Posterior cingulate gyrus (tissue), 11 donors: ENCODE results near the gene CFAP69.
A peak's percentile ranks its signal among the peaks of the same experiment; 100 is the strongest.
"Not testable (repeated sequence)": the region's sequence is repeated elsewhere in the genome, so short reads cannot be mapped to it uniquely, and the experiment has no call there.

ENCODE experiments used
- DNase-seq, 10 donors: peaks; one replicate each; pipeline versions ENCODE4 v3.0.0 to v3.0.0-alpha.2; 2020 to 2021; ENCODE audit warnings: mixed read lengths in 3 of 10
- intact Hi-C: fragments of 100-400 bp; cut with DNase I; formaldehyde crosslinking; loops from one replicate; pipeline ENCODE4 v1.15.1; 2023

The CFAP69 gene

DNA sequence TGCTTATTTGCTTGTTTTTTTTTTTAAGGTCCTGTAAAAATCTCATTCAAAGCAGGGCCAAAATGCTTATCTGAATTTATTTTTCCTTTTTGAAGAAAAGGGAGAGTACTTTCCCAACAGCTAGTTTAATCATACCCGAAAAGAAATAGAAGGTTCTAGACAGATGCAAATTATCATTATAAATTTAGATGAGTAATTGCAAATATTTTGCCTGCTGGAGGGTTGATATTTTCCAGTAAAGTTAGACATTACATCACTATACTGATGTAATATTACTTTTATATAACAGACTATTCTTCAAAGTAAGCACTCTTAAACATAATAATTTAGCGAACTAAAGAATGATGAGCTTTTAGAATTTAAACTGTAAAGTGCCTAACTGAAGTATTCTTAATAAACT is 14.1 kb upstream of the CFAP69 start:
- intact Hi-C loops = no loop called here
- DNase-seq = no peak

DNA sequence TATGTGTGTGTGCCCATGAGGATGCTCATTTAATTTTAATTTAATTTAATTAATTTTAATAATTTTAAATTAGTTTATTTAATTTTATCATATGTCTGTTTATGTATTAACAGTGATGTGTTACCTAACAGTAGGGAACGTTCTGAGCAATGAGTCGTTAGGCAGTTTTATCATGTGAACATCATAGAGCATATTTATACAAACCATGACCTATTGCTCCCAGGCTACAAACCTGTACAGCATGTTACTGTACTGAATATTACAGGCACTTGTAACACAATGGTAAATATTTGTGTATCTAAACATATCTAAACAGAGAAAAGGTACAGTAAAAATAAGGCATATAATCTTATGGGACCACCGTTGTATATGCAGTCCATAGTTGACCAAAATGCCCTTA is 13.7 kb upstream of the CFAP69 start:
- intact Hi-C loops = no loop called here
- DNase-seq = no peak

DNA sequence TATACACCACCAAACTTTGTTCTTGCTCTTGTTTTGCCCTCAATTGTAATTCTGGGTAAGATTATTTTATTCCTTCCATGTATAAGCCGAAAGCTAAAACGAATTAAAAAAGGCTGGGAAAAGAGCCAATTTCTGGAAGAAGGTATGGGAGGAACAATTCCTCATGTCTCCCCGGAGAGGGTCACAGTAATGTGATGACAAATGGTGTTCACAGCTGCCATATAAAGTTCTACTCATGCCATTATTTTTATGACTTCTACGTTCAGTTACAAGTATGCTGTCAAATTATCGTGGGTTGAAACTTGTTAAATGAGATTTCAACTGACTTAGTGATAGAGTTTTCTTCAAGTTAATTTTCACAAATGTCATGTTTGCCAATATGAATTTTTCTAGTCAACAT is 12.5 kb upstream of the CFAP69 start:
- intact Hi-C loops = no loop called here
- no peak for DNase-seq

DNA sequence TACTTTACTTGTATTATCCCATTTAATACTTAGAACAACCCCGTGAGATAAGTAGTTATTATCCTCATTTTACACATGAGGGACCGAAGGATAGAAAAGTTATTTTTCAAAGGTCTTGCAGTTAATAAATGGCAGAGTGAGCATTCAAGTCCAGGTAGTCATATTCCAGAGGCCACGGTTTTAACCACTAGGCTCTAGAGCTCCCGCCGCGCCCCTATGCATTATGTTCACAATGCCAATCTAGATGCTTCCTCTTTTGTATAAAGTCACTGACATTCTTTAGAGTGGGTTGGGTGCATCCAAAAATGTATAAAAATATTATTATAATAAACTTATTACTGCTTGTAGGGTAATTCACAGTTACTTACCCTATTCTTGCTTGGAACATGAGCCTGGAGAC is 11.4 kb upstream of the CFAP69 start:
- DNase-seq = no peak
- intact Hi-C loops = no loop called here

DNA sequence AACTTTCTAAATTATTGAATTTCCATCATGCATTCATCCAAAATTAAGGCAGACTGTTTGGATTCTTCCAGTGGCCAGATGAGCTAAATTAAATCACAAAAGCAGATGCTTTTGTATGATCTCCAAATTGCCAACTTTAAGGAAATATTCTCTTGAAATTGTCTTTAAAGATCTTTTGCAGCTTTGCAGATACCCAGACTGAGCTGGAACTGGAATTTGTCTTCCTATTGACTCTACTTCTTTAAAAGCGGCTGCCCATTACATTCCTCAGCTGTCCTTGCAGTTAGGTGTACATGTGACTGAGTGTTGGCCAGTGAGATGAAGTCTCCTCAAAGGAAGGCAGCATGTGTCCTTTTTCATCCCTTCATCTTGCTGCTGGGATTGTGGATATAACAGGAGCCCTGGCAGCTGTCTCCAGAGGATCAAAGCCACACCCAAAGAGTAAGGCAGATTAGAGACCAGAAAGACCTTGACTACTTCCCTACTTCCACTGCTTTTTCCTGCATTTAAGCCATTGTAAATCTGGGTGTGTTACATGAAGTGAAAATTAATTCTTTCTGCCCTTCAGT is 8.2 kb upstream of the CFAP69 start:
- intact Hi-C loops = no loop called here
- no peak for DNase-seq

DNA sequence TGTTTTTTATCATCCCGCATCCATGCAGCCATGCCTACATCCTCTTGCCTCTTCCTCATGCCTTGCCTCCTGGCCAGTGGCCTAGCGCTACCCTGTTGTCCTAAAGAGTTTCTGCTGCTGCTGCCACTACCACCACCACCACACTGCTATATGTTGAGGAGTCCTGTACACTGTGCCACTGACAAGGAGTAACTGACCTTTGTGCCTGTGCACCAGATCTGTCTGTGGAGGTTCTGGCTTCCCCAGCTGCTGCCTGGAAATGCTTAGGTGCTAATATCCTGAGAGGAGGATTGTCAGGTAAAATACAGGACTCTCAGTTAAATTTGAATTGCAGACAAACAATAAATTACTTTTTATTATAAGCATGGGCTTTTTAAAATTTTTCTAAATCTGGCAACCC is 7.0 kb upstream of the CFAP69 start:
- DNase-seq = no peak
- intact Hi-C loops = no loop called here

- no peak for DNase-seq
- intact Hi-C loops = no loop called here
These were observed 6.4 kb upstream of the CFAP69 start for GRCh38 chr7:90238583-90238982.

GRCh38 chr7:90239050-90239449 is 5.9 kb upstream of the CFAP69 start:
- intact Hi-C loops = no loop called here
- DNase-seq = no peak

- intact Hi-C loops = loop anchor here (10.0 kb wide), 1 partner anchor 165 kb away; the partner anchor contains the start of gene CLDN12
- DNase-seq = peak in 1 of 10 donors; percentile 39
These were observed 5.2 kb upstream of the CFAP69 start for GRCh38 chr7:90239625-90240228.

DNA sequence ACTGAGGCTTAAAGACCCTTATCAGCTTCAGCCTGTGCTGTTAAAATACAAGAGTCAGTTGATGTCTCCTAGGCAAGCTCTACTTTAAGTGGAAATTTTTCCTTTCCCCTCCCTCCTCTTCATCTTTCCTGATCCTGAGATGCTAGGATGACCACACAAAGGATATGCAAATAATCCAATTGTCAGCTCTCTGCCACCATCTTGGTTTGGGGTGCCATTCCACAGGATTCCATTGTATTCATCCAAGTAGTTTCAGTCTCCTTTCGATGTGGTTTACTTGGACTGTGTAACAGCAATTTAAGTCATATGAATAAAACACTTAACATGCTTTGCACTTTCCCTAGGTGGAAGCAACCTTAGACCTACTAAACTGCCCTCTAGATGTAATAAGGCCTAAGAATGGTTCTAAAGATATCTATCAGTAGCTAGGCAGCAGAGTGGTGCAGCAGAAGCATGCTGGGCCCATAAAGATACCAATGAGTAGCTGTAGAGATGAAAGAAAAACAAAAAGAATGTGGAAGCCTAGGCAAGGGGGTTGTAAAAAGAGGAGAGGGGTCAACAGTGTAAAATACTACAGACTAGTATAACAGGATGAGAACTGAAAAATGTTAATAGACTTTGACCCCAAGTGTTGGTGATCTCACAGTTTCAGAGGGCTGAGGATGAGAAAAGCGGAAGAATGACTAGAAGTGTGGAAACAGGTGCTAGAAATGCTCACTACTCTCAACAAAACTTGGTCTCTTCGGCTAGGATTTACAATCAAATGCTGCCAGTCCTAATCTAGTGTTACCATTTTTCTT is 2.4 kb upstream of the CFAP69 start:
- DNase-seq = no peak
- intact Hi-C loops = loop anchor here (10.0 kb wide), 1 partner anchor 162 kb away; the partner anchor contains the start of gene CLDN12

DNA sequence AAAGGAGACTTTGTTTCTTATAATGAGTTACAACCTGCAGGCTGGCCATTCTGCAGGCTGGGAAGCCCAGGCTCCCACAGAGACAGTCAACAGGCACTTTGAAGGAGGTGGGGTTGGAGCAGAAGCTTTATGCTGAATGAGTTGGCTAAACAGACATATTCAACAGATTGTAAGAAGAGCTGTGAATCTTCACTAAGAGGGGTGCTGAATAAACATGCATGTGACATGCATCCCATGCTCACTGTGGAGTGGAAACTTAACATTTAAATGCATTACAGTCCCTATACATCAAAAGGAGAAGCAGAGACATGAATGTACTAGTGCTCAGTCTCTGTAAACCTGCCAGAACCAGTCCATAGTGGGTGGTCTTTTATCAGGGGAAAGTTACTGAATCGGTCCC is 1.4 kb upstream of the CFAP69 start:
- intact Hi-C loops = loop anchor here (10.0 kb wide), 1 partner anchor 161 kb away; the partner anchor contains the start of gene CLDN12

GRCh38 chr7:90244565-90244908 is 437 bp upstream of the CFAP69 start:
- DNase-seq = no peak
- intact Hi-C loops = loop anchor here (10.0 kb wide), 1 partner anchor 160 kb away; the partner anchor contains the start of gene CLDN12

More for the DNA sequence above, 1.4 kb upstream of the CFAP69 start:
- peak in 1 of 10 donors; percentile 48 for DNase-seq

GRCh38 chr7:90246171-90246570 is 1.2 kb downstream of the CFAP69 start:
- intact Hi-C loops = loop anchor here (10.0 kb wide), 1 partner anchor 159 kb away; the partner anchor contains the start of gene CLDN12
- peak in 1 of 10 donors; percentile 54 for DNase-seq

- intact Hi-C loops = loop anchor here (10.0 kb wide), 1 partner anchor 156 kb away; the partner anchor contains the start of gene CLDN12
- DNase-seq = no peak
These were observed 3.7 kb downstream of the CFAP69 start for GRCh38 chr7:90248706-90249105.

DNA sequence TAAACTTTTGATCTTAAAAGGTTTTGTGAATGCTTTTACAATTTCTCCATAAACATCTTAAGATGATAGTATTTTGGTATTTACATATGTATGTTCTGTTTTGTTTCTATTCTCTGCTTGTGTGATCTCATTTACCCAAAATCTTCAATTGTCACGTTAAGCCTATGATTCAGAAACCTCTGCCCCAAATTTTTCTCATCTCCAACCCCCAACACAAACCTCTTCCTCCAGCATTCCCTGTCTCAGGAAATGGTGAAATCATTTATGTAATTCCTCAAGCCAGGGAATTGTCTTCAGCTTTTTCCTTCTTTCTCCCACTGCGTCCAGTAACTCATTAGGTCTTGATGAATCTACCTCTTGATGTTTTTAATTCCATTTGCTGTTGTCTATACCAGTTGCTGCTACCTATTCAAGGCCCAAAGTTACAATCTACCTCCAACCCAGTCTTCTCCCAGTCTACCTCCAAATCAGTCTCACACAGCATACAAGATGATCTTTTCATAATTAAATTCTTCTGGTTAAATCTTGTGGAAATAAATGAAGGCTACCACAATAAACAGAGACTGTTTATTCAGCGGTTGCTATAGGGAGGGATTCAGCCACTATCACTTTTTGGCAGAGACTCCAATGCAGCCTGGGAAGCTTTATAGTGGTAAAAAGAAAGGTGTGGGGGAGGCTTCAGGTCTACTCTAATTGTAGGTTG is 5.8 kb downstream of the CFAP69 start:
- DNase-seq = no peak
- intact Hi-C loops = no loop called here

- intact Hi-C loops = no loop called here
- DNase-seq = no peak
These were observed 6.3 kb downstream of the CFAP69 start for GRCh38 chr7:90251304-90251635.

DNA sequence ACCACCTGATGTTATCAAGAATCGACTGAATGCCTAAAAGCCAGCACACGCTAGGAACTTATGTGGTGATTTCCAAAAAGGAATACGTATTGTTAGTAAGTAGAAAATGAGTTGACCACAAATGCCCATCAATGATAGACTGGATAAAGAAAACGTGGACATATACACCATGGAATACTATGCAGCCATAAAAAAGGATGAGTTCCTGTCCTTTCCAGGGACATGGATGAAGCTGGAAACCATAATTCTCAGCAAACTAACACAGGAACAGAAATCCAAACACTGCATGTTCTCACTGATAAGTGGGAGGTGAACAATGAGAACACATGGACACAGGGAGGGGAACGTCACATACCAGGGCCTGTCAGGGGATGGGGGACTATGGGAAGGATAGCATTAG is 11.0 kb downstream of the CFAP69 start:
- DNase-seq, intact Hi-C loops: not testable (repeated sequence)

DNA sequence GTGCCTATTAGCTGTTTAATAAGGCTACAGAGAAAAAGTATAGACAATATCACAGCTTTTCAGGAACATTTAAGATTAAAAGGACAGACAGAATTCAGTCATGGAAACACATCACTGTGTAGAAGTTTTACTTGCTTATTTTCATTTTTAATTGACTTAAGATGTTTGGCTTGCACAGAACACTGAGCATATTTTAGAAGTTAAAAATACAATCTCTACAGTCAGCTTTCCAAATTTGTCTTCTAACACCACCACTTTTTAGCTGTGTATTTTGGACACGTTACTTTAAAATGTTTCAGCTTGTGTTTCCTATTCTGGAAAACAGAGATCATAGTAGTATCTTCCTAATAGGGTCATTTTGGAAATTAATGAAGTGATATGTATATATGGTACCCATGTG is 11.8 kb downstream of the CFAP69 start:
- intact Hi-C loops = no loop called here
- DNase-seq = no peak

GRCh38 chr7:90261441-90261840 is 16.5 kb downstream of the CFAP69 start:
- no peak for DNase-seq
- intact Hi-C loops = loop anchor here (5.0 kb wide), 1 partner anchor 109 kb away; the partner anchor contains the start of gene STEAP1

DNA sequence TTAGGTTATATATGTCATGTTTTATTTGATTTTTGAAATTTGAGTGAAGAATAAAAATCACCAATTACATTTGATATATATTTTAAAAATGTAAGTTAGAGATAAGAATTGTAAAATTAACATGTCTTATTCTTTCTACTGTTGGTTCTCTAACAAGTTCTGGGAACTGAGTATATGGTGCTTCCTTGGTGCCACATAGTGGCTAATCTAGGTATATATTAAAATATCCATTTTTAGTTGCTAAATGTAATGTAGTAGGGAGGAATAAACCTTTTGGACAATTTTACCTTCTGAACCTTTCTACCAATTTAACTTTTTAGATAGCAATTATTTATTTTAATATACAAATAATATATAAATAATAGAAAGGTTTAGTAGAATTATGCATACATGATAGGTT is 17.5 kb downstream of the CFAP69 start:
- no peak for DNase-seq
- intact Hi-C loops = loop anchor here (5.0 kb wide), 1 partner anchor 110 kb away; the partner anchor contains the start of gene STEAP1

- intact Hi-C loops = no loop called here
- no peak for DNase-seq
These were observed 21.8 kb downstream of the CFAP69 start for GRCh38 chr7:90266808-90267207.
